ENCODE data around the gene PPFIA4. TPM values are rescaled to one million over a fixed set of nuclear protein-coding genes. Genes with fewer than 3 reads are reported as not detected.
"Not testable (repeated sequence)": the region's sequence is repeated elsewhere in the genome, so short reads cannot be mapped to it uniquely, and the experiment has no call there.

The PPFIA4 gene
- 2.4 and 4.5 TPM in 2 replicates for total RNA-seq (2014; rRNA removed; shearing (Covaris generic))

DNA sequence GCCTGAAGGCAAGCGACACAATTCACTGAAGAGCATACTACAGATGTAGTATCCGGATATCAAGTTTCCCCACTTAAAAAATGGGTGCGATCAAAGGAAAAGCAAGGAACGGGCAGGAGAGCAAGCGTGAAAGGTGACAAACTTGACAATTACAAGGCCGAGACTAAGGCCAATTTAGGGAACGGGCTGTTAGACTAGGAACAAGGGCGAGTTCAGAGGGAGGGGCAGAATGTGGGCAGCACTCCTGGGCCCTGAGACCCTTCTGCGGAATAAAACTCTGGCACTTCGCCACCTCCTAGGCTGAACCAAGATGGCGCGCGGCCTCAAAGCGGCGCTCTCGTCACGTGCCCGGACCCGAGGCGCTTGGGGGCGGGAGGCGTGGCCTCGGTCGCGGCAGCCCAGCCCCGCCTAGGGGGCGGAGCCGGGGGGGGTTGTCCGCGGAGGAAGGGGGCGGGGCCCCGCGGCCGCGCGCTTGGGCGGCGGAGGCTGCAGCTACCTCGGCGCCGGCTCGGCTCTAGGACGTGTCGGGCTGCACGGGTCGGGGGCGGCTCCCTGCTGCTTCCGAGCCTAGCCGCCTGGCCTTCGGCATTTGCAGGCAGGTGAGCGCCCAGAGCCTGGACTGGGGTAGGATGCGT is at the start of gene PPFIA4:
PPFIA4 (plus strand) TSS at position 461 of the 635 bp plus-strand sequence. CDS start 12,518 bp downstream, outside the sequence.
- DNase-seq (ENCODE audit: low read depth): peak; percentile 82

DNA sequence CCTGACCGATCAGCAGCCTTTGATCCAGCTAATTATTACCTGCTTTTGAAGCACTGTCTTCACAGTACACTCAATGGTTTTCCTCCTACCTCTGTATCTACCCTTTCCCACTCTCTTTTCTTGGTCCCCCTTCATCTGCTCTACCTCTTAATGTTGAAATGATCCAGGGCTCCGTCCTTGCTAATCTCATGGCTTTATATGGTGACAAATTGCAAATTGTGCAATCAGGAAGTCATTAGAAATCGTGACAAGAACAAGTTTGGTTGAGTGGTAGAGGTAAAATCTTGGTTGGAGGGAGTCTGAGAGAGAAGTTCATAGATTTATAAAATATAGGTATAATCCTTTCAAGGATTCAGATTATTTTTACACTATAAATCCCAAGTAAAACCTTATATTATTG is 49.7 kb upstream of the PPFIA4 start:
- no peak for DNase-seq (ENCODE audit: low read depth)

DNA sequence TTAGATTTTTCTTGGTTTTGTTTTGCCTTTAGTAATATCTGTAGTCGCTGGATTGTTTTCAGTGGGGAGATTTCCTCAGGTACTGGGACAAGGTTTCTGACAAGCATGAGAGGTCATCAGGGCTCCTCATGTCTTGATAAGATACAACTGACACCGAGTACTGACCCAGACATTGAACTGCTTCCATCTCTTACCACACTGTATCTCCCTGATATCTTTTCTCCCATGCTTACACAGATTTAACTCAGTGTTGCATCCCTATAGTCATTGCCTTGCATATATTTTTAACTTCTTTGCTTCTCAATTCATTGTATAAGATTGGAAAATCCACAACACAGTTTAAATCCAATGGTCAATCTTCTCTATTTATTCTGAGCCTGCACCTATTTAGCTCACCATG is 46.8 kb upstream of the PPFIA4 start:
- no peak for DNase-seq (ENCODE audit: low read depth)

DNA sequence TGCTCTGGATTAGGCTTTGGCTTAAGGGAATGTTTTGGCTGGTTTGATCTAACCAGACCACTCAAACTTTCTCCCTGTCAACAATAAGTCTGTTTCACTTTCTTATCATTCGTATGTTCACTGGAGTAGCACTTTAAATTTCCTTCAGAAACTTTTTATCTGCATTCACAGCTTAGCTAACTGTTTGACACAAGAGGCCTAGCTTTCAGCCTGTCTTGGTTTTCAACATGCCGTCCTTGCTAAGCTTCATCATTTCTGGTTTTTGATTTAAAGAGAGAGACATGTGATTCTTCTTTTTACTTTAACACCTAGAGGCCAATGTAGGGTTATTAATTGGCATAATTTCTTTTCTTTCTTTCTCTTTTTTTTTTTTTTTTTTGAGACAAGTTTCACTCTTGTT is 44.4 kb upstream of the PPFIA4 start:
- no peak for DNase-seq (ENCODE audit: low read depth)

DNA sequence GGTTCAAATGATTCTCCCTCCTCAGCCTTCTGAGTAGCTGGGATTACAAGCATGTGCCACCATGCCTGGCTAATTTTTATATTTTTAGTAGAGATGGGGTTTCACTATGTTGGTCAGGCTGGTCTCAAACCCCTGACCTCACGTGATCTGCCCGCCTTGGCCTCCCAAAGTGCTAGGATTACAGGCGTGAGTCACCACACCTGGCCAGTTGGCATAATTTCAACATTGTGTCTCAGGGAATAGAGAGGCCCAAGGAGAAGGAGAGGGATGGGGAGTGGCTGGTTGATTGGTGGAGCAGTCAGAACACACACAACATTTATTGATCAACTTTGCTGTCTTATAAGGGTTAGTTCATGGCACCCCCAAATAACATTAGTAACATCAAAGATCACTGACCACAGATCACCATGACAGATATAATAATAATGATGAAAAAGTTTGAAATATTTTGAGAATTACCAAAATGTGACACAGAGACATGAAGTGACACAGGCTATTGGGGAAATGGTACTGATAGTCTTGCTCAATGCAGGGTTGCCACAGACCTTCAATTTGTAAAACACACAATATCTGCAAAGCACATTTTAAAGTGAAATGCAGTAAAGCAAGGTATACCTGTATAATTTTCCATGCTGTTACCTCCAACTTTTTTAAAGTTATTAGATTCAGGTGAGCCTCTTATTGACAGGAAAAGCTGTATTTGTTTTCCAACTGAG is 43.4 kb upstream of the PPFIA4 start:
- no peak for DNase-seq (ENCODE audit: low read depth)

DNA sequence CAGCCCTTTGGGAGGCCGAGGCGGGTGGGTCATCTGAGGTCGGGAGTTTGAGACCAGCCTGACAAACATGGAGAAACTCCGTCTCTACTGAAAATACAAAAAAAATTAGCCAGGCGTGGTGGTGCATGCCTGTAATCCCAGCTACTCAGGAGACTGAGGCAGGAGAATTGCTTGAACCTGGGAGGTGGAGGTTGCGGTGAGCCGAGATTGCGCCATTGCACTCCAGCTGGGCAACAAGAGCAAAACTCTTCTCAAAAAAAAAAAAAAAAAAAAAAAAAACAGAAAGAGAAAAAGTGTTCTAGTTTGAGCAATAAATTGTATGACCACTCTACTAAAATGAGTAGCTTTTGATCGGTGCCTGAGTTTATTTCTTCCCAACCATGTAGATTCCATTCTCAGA is 40.2 kb upstream of the PPFIA4 start:
- not testable (repeated sequence) for DNase-seq (ENCODE audit: low read depth)

GRCh38 chr1:202987255-202987654 is 39.0 kb upstream of the PPFIA4 start:
- no peak for DNase-seq (ENCODE audit: low read depth)

GRCh38 chr1:202987922-202988583 is 38.2 kb upstream of the PPFIA4 start:
- DNase-seq (ENCODE audit: low read depth): no peak

DNA sequence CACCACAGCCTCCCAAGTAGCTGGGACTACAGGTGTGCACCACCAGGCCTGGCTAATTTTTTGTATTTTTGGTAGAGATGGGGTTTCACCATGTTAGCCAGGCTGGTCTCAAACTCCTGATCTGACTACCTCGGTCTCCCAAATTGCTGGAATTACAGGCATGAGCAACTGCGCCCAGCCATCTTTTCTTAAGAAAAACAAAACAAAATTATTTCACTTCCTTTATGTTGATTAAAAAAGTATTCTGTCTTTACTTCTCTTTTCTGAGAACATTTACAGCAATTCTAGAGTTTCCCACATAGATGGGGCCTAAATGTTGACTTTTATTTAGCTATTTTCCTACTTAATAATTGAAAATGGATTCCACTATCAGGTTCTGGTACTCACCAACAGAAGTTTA is 36.4 kb upstream of the PPFIA4 start:
- no peak for DNase-seq (ENCODE audit: low read depth)

DNA sequence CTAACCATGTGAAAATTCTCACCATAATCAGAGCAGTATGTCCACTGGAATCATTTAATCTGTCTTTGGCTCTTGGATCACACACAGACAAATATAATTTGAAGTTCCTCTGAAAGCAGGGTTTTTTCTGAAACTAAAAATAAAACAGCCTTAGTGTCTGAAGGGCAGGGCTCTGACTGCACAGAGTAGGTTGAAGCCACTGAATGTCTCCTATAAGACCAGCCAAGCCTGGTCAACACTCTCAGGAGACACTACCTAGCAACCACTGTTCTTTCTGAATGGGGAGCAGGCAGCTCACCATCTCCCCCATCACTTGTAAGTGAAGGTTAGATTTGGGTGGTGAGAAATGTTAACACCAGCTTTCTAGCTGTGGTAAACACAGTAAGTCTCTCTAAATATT is 35.2 kb upstream of the PPFIA4 start:
- no peak for DNase-seq (ENCODE audit: low read depth)

DNA sequence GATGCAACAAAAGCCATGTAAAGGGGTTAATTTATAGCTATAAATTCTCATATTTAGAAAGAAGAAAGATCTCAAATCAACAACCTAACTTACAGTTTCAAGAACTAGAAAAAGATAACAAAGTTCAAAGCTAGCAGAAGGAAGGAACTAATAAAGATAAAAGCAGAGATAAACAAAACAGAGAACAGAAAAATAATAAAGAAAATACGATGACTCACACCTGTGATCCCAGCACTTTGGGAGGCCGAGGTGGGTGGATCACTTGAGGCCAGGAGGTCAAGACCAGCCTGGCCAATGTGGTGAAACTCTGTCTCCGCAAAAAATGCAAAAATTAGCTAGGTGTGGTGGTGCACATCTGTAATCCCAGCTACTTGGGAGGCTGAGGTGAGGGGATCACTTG is 31.5 kb upstream of the PPFIA4 start:
- no peak for DNase-seq (ENCODE audit: low read depth)

GRCh38 chr1:202998836-202999750 is 27.2 kb upstream of the PPFIA4 start:
- peak; percentile 50 for DNase-seq (ENCODE audit: low read depth)

- no peak for DNase-seq (ENCODE audit: low read depth)
These were observed 25.9 kb upstream of the PPFIA4 start for GRCh38 chr1:203000217-203000944.

DNA sequence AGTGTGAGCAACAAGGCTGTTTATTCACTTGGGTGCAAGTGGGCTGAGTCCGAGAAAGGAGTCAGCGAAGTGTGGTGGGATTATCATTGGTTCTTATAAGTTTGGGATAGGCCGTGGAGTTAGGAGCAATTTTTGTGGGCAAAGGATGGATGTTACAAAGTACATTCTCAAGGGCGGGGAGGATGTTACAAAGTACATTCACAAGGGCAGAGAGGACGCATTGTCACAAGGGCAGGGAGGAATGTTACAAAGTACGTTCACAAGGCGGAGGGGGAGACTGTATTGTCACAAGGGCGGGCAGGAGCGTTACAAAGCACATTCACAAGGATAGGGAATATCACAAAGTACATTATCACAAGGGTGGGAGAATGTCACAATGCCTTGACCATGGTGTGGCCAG is 24.3 kb upstream of the PPFIA4 start:
- no peak for DNase-seq (ENCODE audit: low read depth)

DNA sequence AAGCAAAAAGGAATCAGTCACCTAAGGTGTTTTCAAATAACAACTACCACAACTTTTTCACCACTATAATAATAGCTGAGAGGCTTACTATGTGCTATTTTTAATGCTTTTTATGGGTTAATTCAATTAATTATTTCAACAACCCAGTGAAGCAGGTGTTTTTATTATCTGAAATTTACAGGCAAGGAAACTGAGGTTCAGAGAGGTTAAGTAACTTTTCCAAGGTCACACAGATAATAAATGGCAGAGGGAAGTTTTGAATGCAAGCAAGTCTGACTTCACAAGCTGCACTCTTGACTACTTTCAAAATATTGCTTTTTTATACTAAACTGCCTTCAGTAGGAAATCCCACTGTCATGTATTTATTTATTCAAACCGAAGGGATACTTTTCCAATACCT is 23.3 kb upstream of the PPFIA4 start:
- no peak for DNase-seq (ENCODE audit: low read depth)

DNA sequence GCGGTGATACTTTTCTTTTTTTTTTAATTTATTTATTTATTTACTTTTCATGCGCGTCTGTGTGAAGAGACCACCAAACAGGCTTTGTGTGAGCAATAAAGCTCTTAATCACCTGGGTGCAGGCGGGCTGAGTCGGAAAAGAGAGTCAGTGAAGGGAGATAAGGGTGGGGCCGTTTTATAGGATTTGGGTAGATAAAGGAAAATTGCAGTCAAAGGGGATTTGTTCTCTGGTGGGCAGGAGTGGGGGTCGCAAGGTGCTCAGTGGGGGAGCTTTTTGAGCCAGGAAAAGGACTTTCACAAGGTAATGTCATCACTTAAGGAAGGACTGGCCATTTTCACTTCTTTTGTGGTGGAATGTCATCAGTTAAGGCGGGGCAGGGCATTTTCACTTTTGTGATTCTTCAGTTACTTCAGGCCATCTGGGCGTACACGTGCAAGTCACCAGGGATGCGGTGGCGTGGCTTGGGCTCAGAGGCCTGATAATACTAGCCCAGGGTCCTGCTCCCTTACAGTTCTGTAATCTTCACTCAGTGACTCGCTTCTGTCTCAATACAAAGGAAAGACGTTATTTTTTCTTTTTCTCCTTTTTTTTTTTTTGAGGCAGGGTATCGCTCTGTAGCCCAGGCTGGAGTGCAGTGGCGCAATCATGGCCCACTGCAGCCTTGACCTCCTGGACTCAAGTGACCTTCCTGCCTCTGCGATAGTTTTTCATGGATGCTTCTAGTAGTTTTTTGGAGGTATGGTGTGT is 20.7 kb upstream of the PPFIA4 start:
- DNase-seq (ENCODE audit: low read depth): not testable (repeated sequence)

DNA sequence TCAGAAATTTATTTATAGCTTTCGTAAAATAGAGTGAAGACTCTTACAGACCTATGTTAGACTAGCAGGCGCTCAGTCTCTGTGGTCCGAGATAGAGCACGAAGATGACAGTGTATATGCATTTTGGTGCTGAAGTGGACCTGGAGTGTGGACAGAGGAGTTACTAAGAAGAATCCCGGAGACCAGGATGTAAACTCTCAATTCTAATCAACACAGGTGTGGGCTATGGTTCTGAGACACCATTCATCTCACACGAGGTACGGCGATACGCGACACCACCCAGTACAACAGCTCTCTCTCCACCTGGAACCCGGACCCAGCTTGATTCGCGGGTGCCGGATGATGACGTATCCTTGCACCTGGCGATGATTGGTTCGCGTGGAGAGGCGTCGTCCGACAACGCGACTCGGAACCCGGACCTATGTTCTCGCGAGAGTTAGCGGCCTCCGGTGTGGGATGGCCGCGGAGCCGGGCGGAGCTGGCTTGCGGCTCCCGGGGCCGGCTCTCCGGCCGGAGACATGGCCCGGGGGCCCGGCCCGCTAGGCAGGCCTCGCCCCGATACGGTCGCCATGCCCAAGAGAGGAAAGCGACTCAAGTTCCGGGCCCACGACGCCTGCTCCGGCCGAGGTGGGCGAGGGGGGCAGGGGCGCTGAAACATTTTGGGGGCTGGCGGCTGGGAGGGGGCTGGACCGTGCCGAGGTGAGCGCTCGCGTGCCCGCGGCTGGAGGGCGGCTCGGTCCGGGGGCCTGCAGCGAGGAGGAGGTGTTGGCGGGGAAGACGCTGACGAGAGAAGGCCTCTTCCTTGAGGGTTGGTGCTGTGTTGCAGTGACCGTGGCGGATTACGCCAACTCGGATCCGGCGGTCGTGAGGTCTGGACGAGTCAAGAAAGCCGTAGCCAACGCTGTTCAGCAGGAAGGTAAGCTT is 19.1 kb upstream of the PPFIA4 start, which contains the start of gene TMEM183A:
TMEM183A (plus strand) TSS at position 427 of the 924 bp plus-strand sequence; CDS start at position 519, 92 bp downstream.
- DNase-seq (ENCODE audit: low read depth): peak; percentile 95

- DNase-seq (ENCODE audit: low read depth): no peak
These were observed 17.1 kb upstream of the PPFIA4 start for GRCh38 chr1:203009185-203009584.

- no peak for DNase-seq (ENCODE audit: low read depth)
These were observed 14.7 kb upstream of the PPFIA4 start for GRCh38 chr1:203011582-203011981.

Measured in RPMI7951 (cell line).